ENCODE data around the gene PDZD2.

GRCh38 chr5:32116574-32117313, 477.8 kb downstream of the PDZD2 start:
- TF ChIP-seq CTCF (IDR thresholded peaks at IDR 0.05) (no peak), POLR2A (IDR thresholded peaks at IDR 0.05) (no peak)
